GM19395 (cell line): ENCODE results near the gene AJAP1.

Experiments
- ATAC-seq: cut with Tn5 transposase; IDR thresholded peaks from one replicate; pipeline ENCODE4 v1.9.1; 2021; ENCODE audit warnings: mild to moderate bottlenecking, moderate library complexity; ENCODE audit not compliant: unreplicated experiment

Gene AJAP1

GRCh38 chr1:4628992-4629391 is 25.4 kb upstream of the AJAP1 start:
- ATAC-seq = no peak

GRCh38 chr1:4630561-4630960 is 23.8 kb upstream of the AJAP1 start:
- ATAC-seq = no peak

GRCh38 chr1:4631321-4631720 is 23.1 kb upstream of the AJAP1 start:
- no peak for ATAC-seq

DNA sequence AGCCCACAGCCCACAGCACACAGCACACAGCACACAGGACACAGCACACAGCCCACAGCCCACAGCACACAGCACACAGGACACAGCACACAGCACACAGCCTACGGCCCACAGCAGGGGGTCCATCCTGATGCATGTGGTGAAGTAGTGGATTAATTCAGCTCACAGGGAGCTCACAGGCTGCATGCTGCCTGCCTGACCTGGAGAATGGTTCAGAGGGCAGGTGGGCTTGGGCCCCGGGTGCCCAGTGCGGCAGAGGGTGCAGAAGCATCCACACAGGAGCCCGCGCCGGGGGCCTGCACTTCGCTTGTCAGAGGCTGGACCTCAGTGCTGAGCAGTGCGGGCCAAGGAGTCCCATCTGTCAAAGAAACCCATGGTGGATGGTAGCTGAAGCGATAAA is 21.1 kb upstream of the AJAP1 start:
- ATAC-seq = no peak

DNA sequence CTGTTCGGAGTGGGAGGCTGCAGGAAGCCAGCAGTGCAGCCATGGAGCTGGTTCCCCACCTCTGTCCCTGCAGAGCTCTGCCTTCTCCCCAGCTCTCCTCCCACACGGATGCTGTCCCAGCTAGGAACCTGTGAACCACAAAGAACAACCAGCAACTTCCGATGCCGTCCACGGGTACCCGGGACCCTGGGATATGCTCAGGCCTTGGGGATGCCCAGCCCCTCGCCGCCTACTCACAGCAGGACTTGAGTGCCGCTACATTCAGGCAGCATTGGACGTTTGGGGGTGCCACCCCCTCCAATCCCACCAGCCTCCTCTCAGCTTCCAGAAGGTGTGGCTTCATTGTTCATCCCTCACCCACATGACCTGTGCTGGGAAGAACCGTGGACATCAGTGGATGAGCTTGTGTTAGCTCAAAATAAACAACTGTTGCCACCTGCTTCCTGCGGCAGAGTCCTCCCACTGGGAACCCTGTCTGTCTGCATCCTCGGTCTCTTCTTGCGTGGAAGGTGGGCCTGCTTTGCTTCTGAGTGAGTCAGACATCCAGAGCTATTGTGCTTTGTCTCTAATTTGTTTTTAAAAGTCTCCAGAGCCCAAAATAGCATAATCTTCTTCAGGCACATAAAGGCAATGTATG is 20.1 kb upstream of the AJAP1 start:
- ATAC-seq = no peak

DNA sequence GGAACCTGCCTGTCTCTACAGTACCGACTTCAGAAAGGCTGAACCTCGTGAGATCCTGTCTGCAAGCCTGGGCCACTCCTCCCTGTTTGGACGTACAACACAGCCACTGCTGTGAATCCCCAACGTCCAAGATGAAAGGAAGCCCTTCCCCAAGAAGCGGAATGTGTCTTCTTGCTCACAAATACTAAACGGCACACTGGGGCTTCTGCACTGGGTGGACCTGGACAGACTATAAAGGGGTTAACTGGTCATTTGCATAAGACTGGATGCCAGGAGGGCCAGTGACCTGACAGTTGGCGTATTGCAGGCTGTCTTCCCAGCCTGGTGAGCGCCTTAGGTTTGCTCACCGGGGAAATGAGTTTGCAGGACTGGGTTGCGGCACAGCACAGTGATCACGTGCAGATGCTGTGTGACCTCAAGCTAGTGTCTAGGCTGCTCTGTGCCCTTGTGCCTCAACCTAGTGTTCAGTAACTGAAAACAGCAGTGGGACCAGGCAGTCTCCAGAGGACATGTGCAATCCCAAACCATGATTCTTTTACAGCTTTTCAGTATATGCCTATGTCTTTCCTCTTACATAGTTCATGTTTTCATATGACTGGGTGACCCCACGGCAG is 19.5 kb upstream of the AJAP1 start:
- no peak for ATAC-seq

DNA sequence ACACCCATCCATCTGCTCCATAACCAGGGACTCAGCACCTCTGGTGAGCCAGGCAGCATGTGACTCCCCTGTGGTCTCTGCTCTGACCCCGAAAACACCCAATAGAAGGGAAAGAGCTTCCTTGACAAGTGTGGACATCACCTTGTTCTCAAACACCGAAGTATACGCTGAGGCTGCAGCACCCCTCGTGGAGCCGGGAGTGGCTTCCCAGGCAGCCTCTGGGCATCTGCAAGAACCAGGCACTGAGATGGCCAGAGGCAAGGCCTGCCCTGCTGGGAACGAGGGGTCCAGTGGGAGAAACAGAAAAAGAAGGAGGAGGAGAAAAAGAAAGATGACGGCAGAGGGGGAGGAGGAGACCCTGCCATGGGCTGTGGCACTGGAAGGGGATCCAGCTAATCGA is 18.2 kb upstream of the AJAP1 start:
- ATAC-seq = no peak

- ATAC-seq = no peak
Observed at GRCh38 chr1:4636644-4637380, 17.6 kb upstream of the AJAP1 start.

- no peak for ATAC-seq
Observed at GRCh38 chr1:4637616-4638344, 16.6 kb upstream of the AJAP1 start.

DNA sequence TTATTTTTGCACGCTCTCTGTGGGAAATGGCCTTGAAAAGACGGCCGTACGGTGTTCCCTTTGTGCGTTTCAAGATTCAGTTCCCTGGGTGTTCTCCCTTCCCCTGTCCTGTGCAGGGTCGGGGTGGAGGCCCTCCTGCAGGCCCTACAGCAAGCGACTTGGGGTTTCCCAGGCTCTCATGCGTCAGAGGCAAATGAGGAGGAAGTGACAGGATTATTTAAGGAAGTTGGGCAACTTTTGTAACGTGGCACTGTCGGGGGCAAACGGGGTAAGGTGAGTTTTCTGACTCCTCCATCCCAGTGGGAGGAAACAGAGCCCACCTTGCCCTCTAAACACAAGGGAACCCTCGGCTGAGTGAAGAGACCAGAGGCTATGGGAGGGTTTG is 16.1 kb upstream of the AJAP1 start:
- ATAC-seq = no peak

GRCh38 chr1:4640931-4641330 is 13.5 kb upstream of the AJAP1 start:
- ATAC-seq = no peak

DNA sequence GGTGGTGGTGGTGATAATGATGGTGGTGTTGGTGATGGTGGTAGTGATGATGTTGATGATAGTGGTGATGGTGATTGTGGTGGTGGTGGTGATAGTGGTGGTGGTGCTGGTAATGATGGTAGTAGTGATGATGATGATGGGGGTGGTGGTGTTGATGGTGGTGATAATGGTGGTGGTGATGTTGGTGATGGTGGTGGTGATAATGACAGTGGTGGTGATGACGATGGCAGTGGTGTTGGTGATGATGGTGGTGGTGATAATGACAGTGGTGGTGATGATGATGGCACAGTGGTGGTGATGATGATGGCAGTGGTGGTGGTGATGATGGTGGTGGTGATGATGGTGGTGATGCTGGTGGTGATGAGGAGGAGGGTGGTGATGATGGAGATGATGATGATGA is 7.0 kb upstream of the AJAP1 start:
- no peak for ATAC-seq

GRCh38 chr1:4648657-4649056 is 5.8 kb upstream of the AJAP1 start:
- ATAC-seq = no peak

DNA sequence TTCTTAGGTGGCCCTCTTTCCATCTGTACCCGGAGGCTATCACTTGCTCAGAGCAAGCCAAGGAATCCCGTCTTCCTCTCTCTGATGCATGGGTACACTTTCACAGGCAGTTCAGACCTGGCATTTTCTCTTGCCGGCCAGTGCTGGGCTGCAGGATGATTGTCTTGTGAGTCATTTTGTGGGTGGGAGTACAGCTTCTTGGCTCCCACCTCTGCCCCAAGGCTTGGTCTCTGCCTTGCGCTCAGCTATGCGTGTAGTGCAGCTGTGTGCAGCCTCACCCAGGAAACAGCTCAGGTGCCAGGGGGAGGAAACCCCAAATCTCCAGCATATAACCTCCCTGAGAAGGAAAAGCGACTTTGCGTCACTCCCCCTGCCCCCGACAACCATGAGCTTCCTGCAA is 3.9 kb upstream of the AJAP1 start:
- ATAC-seq = no peak

GRCh38 chr1:4650981-4651380 is 3.4 kb upstream of the AJAP1 start:
- ATAC-seq = no peak

- ATAC-seq = peak; percentile 68
Observed at GRCh38 chr1:4652631-4653327, 1.6 kb upstream of the AJAP1 start.

DNA sequence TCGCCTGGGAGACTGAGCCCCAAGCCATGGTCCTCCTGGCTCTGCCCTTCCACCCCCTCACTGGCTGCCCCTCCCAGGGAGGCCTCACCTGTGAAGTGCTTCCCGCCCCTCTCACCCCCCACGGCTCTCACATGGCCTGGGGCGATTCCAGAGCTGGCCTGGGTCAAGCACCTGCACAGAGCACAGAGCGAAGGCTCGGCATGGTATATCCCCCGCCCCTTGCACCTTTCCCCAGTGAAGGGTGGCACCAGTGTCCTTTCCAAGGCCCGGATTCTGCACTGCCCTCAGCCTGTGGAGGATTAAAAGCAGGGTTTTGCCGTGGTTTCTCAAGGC is 1.1 kb upstream of the AJAP1 start:
- ATAC-seq = no peak

GRCh38 chr1:4654764-4655673 is 610 bp downstream of the AJAP1 start:
- ATAC-seq = no peak

- ATAC-seq = no peak
Observed at GRCh38 chr1:4655674-4656532, 1.5 kb downstream of the AJAP1 start.
